CD14-positive monocyte (primary cell): ENCODE measurements around the gene LEPROT. TPM values are rescaled to one million over a fixed set of nuclear protein-coding genes. Genes with fewer than 3 reads are reported as not detected.
"Not testable (repeated sequence)": the region's sequence is repeated elsewhere in the genome, so short reads cannot be mapped to it uniquely, and the experiment has no call there.

Source experiments
- DNase-seq, 3 donors: peaks; one replicate each; pipeline ENCODE4 v3.0.0-alpha.2; 2011 to 2022
- H2AFZ ChIP-seq: 2 replicates; pipeline ENCODE4 v1.6.0; 2012; ENCODE audit warnings: mild to moderate bottlenecking, low read depth, low read length, inconsistent platforms; ENCODE audit not compliant: insufficient read depth, poor library complexity, severe bottlenecking
- H3K27ac ChIP-seq, 2 donors: 1 replicate in 1 of 2; 2 replicates in 1 of 2; pipeline ENCODE4 v1.5.1; 2012 to 2013; ENCODE audit warnings: low read length in 2 of 2, control low read depth in 1 of 2, inconsistent platforms in 1 of 2, low read depth in 1 of 2, mild to moderate bottlenecking in 1 of 2
- H3K27me3 ChIP-seq, 2 donors: one replicate each; pipeline versions ENCODE4 v1.6.0 to v1.6.1; 2011 to 2013; ENCODE audit warnings: low read length in 2 of 2; ENCODE audit not compliant: control insufficient read depth in 2 of 2, insufficient read depth in 2 of 2
- H3K36me3 ChIP-seq, 2 donors: replicated peaks in 1 of 2; 1 replicate in 1 of 2; 2 replicates in 1 of 2; pipeline versions ENCODE4 v1.5.1 to v1.6.1; 2012 to 2013; ENCODE audit warnings: low read length in 2 of 2, control low read depth in 1 of 2, inconsistent platforms in 1 of 2, mild to moderate bottlenecking in 1 of 2; ENCODE audit not compliant: insufficient read depth in 2 of 2, control insufficient read depth in 1 of 2
- H3K4me1 ChIP-seq, 2 donors: 1 replicate in 1 of 2; 2 replicates in 1 of 2; pipeline versions ENCODE4 v1.5.1 to v1.6.1; 2012 to 2013; ENCODE audit warnings: low read length in 2 of 2, control low read depth in 1 of 2, inconsistent platforms in 1 of 2, mild to moderate bottlenecking in 1 of 2, moderate library complexity in 1 of 2; ENCODE audit not compliant: insufficient read depth in 2 of 2, control insufficient read depth in 1 of 2
- H3K4me2 ChIP-seq: replicated peaks from 2 replicates; pipeline ENCODE3; 2012; ENCODE audit warnings: low read length, moderate library complexity, mild to moderate bottlenecking; ENCODE audit not compliant: poor library complexity, severe bottlenecking; ENCODE audit errors: extremely low read depth
- H3K4me3 ChIP-seq, 3 experiments: fragments of 200-600 bp in 1 of 3; sonication (generic) in 1 of 3; replicated peaks in 1 of 3; 1 replicate in 2 of 3; 2 replicates in 1 of 3; pipeline ENCODE4 v1.5.1; 2011 to 2013; ENCODE audit warnings: low read length in 3 of 3, mild to moderate bottlenecking in 3 of 3, control low read depth in 2 of 3, low read depth in 2 of 3, inconsistent platforms in 1 of 3, moderate library complexity in 1 of 3
- H3K79me2 ChIP-seq: 2 replicates; pipeline ENCODE4 v1.6.0; 2012; ENCODE audit warnings: mild to moderate bottlenecking, control low read depth, inconsistent platforms, low read length, moderate library complexity; ENCODE audit not compliant: insufficient read depth
- H3K9ac ChIP-seq: 2 replicates; pipeline ENCODE4 v1.6.0; 2017; ENCODE audit warnings: low read length, mild to moderate bottlenecking; ENCODE audit not compliant: insufficient read depth, poor library complexity, severe bottlenecking
- H3K9me3 ChIP-seq, 2 donors: replicated peaks in 1 of 2; 1 replicate in 1 of 2; 2 replicates in 1 of 2; pipeline versions ENCODE4 v1.5.1 to v1.6.1; 2012 to 2013; ENCODE audit warnings: low read length in 2 of 2, control low read depth in 1 of 2; ENCODE audit not compliant: control insufficient read depth in 1 of 2, insufficient read depth in 1 of 2
- H4K20me1 ChIP-seq: 2 replicates; pipeline ENCODE4 v1.6.0; 2012; ENCODE audit warnings: mild to moderate bottlenecking, low read length, control low read depth, moderate library complexity; ENCODE audit not compliant: insufficient read depth
- H3K27ac Mint-ChIP-seq, 7 donors: one replicate each; pipeline ENCODE4 v1.8.0; 2020; ENCODE audit warnings: mild to moderate bottlenecking in 7 of 7, mixed read lengths in 7 of 7, moderate library complexity in 6 of 7, inconsistent platforms in 2 of 7
- H3K27me3 Mint-ChIP-seq, 3 donors: one replicate each; pipeline ENCODE4 v1.8.0; 2021 to 2022; ENCODE audit warnings: low read depth in 3 of 3, mild to moderate bottlenecking in 3 of 3, mixed read lengths in 3 of 3, moderate library complexity in 3 of 3, inconsistent platforms in 1 of 3
- H3K36me3 Mint-ChIP-seq, 2 donors: one replicate each; pipeline ENCODE4 v1.8.0; 2020; ENCODE audit warnings: mixed read lengths in 2 of 2, inconsistent platforms in 1 of 2, mild to moderate bottlenecking in 1 of 2
- H3K4me1 Mint-ChIP-seq: one replicate; pipeline ENCODE4 v1.8.0; 2020; ENCODE audit warnings: mild to moderate bottlenecking, mixed read lengths
- H3K4me3 Mint-ChIP-seq, 2 donors: one replicate each; pipeline ENCODE4 v1.8.0; 2020; ENCODE audit warnings: mild to moderate bottlenecking in 2 of 2, mixed read lengths in 2 of 2, moderate library complexity in 1 of 2
- H3K9me3 Mint-ChIP-seq, 7 donors: one replicate each; pipeline ENCODE4 v1.8.0; 2020 to 2022; ENCODE audit warnings: mixed read lengths in 7 of 7, mild to moderate bottlenecking in 6 of 7, moderate library complexity in 6 of 7, inconsistent platforms in 2 of 7
- CTCF ChIP-seq: fragments of 200-600 bp; IDR thresholded peaks from one replicate; pipeline ENCODE4 v1.8.0; 2022; ENCODE audit warnings: antibody characterized with exemption, mild to moderate bottlenecking
- WGBS: methylation state at CpG from one replicate; pipeline ENCODE4 v1.1.5; 2013; ENCODE audit warnings: missing lambda C conversion rate; ENCODE audit not compliant: insufficient coverage; 5-methylcytosine and 5-hydroxymethylcytosine counted together
- intact Hi-C, 2 donors: fragments of 100-400 bp; cut with micrococcal nuclease; formaldehyde crosslinking; loops; one replicate each; pipeline versions ENCODE4 v1.15.0 to v1.15.1; 2023
- polyA plus RNA-seq, 3 donors: library from polyadenylated mRNA; depleted of rRNA in 1 of 3; unstranded in 2 of 3; stranded (reverse) in 1 of 3; fragments of 300-500 nt in 2 of 3; fragments of >200 nt in 1 of 3; fragmentation: Illumina TruSeq in 2 of 3; gene quantifications; 1 replicate in 2 of 3; 2 replicates in 1 of 3; pipeline ENCODE4 v1.2.3, GENCODE V29; 2012 to 2021

Gene LEPROT
- polyA plus RNA-seq, 3 donors: 56.3 to 75.0 (median 74.7) TPM

GRCh38 chr1:65449214-65449823 lies 28.9 kb downstream of the LEPROT start:
- no peak overlapping the region for H3K9ac ChIP-seq
- Mint-ChIP-seq H3K27ac (no peak overlapping the region), H3K27me3 (no peaks in the 10 kb centered on the region), H3K9me3 (peaks cover 0 to 8% (median 3%) of the 10 kb centered on the region in 7 donors), H3K4me3 (no peak overlapping the region), H3K36me3 (no peaks in the 10 kb centered on the region), H3K4me1 (no peaks in the 10 kb centered on the region)
- no peak overlapping the region for H2AFZ ChIP-seq
- no peaks in the 10 kb centered on the region for H4K20me1 ChIP-seq
- H3K4me3 ChIP-seq: no peak overlapping the region
- DNase-seq: no peak
- no peaks in the 10 kb centered on the region for H3K36me3 ChIP-seq
- intact Hi-C loops: no loop called here
- H3K4me2 ChIP-seq: no peak overlapping the region
- TF ChIP-seq CTCF: no peak
- WGBS: no CpG with 5 or more reads among the region's 4 CpGs
- no peaks in the 10 kb centered on the region for H3K27me3 ChIP-seq
- H3K79me2 ChIP-seq: no peaks in the 10 kb centered on the region
- no peaks in the 10 kb centered on the region for H3K9me3 ChIP-seq
- no peaks in the 10 kb centered on the region for H3K4me1 ChIP-seq
- no peak overlapping the region for H3K27ac ChIP-seq

DNA sequence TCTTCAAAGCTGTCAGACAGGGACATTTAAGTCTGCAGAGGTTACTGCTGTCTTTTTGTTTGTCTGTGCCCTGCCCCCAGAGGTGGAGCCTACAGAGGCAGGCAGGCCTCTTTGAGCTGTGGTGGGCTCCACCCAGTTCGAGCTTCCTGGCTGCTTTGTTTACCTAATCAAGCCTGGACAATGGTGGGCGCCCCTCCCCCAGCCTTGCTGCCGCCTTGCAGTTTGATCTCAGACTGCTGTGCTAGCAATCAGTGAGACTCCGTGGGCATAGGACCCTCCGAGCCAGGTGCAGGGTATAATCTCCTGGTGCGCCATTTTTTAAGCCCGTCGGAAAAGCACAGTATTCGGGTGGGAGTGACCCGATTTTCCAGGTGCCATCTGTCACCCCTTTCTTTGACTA lies 35.2 kb downstream of the LEPROT start:
- H3K4me1 ChIP-seq, H3K27me3 Mint-ChIP-seq, H3K27me3 ChIP-seq, H2AFZ ChIP-seq, H3K36me3 ChIP-seq, H3K9ac ChIP-seq, H3K79me2 ChIP-seq, H3K27ac ChIP-seq, H3K9me3 ChIP-seq, H3K27ac Mint-ChIP-seq, DNase-seq, intact Hi-C loops, H3K4me2 ChIP-seq, H3K4me3 ChIP-seq, H4K20me1 ChIP-seq, H3K4me3 Mint-ChIP-seq, H3K36me3 Mint-ChIP-seq, H3K4me1 Mint-ChIP-seq: not testable (repeated sequence)
- peaks cover 0 to 20% (median 8%) of the 10 kb centered on the region in 7 donors for H3K9me3 Mint-ChIP-seq
- WGBS: 83% methylated on average over 8 of the region's 10 CpGs
